Naive thymus-derived CD8-positive, alpha-beta T cell (primary cell): ENCODE results near the gene IRX4. TPM values are rescaled to one million over a fixed set of nuclear protein-coding genes. Genes with fewer than 3 reads are reported as not detected.

Source experiments
- ATAC-seq, 2 donors: fragments of 150-1000 bp; cut with Tn5 transposase in 1 of 2; sonication (Bioruptor Pico), chemical (Tn5 transposase) in 1 of 2; 1 replicate in 1 of 2; 2 replicates in 1 of 2; pipeline ENCODE4 v1.10.0; 2021; ENCODE audit warnings: mild to moderate bottlenecking in 2 of 2, moderate library complexity in 2 of 2
- POLR2A ChIA-PET: fragments of 350-600 bp; sonication (Branson Sonifier 250); formaldehyde crosslinking; loops from one replicate; lab custom pipeline; 2021; ENCODE audit warnings: antibody characterized with exemption; lab: Charles Lee
- DNase-seq, 10 donors: peaks; one replicate each; pipeline versions ENCODE4 v3.0.0 to v3.0.0-alpha.2; 2020 to 2022
- H3K27ac Mint-ChIP-seq, 10 donors: one replicate each; pipeline ENCODE4 v1.8.0; 2020 to 2022; ENCODE audit warnings: mild to moderate bottlenecking in 10 of 10, mixed read lengths in 10 of 10, moderate library complexity in 4 of 10, inconsistent platforms in 1 of 10
- H3K27me3 Mint-ChIP-seq, 5 donors: one replicate each; pipeline ENCODE4 v1.8.0; 2021 to 2022; ENCODE audit warnings: mixed read lengths in 5 of 5
- H3K36me3 Mint-ChIP-seq, 3 donors: one replicate each; pipeline ENCODE4 v1.8.0; 2020 to 2022; ENCODE audit warnings: mixed read lengths in 3 of 3, mild to moderate bottlenecking in 2 of 3, inconsistent platforms in 1 of 3
- H3K4me1 Mint-ChIP-seq, 4 donors: one replicate each; pipeline ENCODE4 v1.8.0; 2021 to 2022; ENCODE audit warnings: mixed read lengths in 4 of 4
- H3K4me3 Mint-ChIP-seq, 10 donors: one replicate each; pipeline ENCODE4 v1.8.0; 2020 to 2022; ENCODE audit warnings: mild to moderate bottlenecking in 10 of 10, mixed read lengths in 10 of 10, moderate library complexity in 6 of 10, inconsistent platforms in 1 of 10
- H3K9me3 Mint-ChIP-seq, 9 donors: one replicate each; pipeline ENCODE4 v1.8.0; 2020 to 2022; ENCODE audit warnings: mixed read lengths in 9 of 9, mild to moderate bottlenecking in 3 of 9, inconsistent platforms in 1 of 9, moderate library complexity in 1 of 9
- polyA plus RNA-seq, 3 donors: library from polyadenylated mRNA; unstranded; fragments of 300-500 nt; fragmentation: Illumina TruSeq; gene quantifications; one replicate each; pipeline ENCODE4 v1.2.3, GENCODE V29; 2021
- total RNA-seq, 8 experiments: library from RNA in 2 of 8; stranded (reverse) in 2 of 8; gene quantifications; one replicate each; pipeline ENCODE4 v1.2.3 and lab custom pipeline; 2021 to 2026

The IRX4 gene
- total and polyA plus RNA-seq, 5 experiments from 2014 or later: not detected

GRCh38 chr5:1856596-1857255 is 26.0 kb downstream of the IRX4 start:
- DNase-seq (no peak), ATAC-seq (no peak)
- Mint-ChIP-seq H3K9me3 (no peaks in the 10 kb centered on the region), H3K4me3 (peak overlapping the region in 1 of 10 donors; percentile 71), H3K4me1 (peaks cover 0 to 4% (median 0%) of the 10 kb centered on the region in 4 donors), H3K27me3 (peaks cover 13 to 48% (median 30%) of the 10 kb centered on the region in 5 donors), H3K36me3 (no peaks in the 10 kb centered on the region), H3K27ac (no peak overlapping the region)
- POLR2A ChIA-PET: no interaction called here

DNA sequence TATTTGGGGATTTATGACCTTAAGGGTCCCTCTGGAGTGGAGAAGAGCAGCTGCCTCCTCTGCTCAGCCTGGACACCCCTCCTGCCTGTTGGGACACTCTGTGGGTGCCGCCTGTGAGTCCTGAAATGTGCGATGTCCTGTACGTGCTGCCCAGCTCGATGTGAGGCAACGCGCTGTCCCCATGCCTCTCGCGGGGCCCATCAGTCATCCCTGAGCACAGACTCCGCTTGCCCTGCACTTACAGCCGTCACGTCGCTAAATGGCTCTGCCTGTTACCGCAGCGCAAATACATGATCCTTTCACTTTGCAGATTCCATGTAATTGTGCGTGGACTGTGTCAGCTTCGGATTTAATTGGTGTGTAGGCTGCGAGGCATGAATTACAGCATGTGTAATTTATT is 27.1 kb downstream of the IRX4 start:
- Mint-ChIP-seq H3K36me3 (no peaks in the 10 kb centered on the region), H3K4me3 (no peak overlapping the region), H3K9me3 (no peaks in the 10 kb centered on the region), H3K27ac (peak overlapping the region in 1 of 10 donors; percentile 56), H3K27me3 (peaks cover 15 to 55% (median 31%) of the 10 kb centered on the region in 5 donors), H3K4me1 (peaks cover 0 to 4% (median 0%) of the 10 kb centered on the region in 4 donors)
- POLR2A ChIA-PET: no interaction called here
- DNase-seq: no peak
- ATAC-seq: no peak

- no peak for ATAC-seq
Measured at GRCh38 chr5:1855075-1855474, 27.6 kb downstream of the IRX4 start.

GRCh38 chr5:1853531-1853930 is 29.2 kb downstream of the IRX4 start:
- no peak for DNase-seq
- POLR2A ChIA-PET: no interaction called here
- peaks cover 0 to 4% (median 0%) of the 10 kb centered on the region in 4 donors for H3K4me1 Mint-ChIP-seq
- H3K36me3 Mint-ChIP-seq: no peaks in the 10 kb centered on the region
- peaks cover 16 to 66% (median 35%) of the 10 kb centered on the region in 5 donors for H3K27me3 Mint-ChIP-seq
- H3K27ac Mint-ChIP-seq: no peak overlapping the region
- no peak overlapping the region for H3K4me3 Mint-ChIP-seq
- no peaks in the 10 kb centered on the region for H3K9me3 Mint-ChIP-seq
- ATAC-seq: no peak

More at GRCh38 chr5:1855075-1855474, 27.6 kb downstream of the IRX4 start:
- Mint-ChIP-seq H3K27me3 (peaks cover 16 to 56% (median 31%) of the 10 kb centered on the region in 5 donors), H3K36me3 (no peaks in the 10 kb centered on the region), H3K27ac (peak overlapping the region in 1 of 10 donors; percentile 56), H3K4me1 (peaks cover 0 to 4% (median 0%) of the 10 kb centered on the region in 4 donors), H3K4me3 (no peak overlapping the region), H3K9me3 (no peaks in the 10 kb centered on the region)
- POLR2A ChIA-PET: no interaction called here
- no peak for DNase-seq

GRCh38 chr5:1852324-1852947 is 30.3 kb downstream of the IRX4 start:
- H3K4me1 Mint-ChIP-seq: peaks cover 0 to 3% (median under 1%) of the 10 kb centered on the region in 4 donors
- no peak overlapping the region for H3K4me3 Mint-ChIP-seq
- DNase-seq: no peak
- H3K36me3 Mint-ChIP-seq: no peaks in the 10 kb centered on the region
- POLR2A ChIA-PET: no interaction called here
- H3K9me3 Mint-ChIP-seq: no peaks in the 10 kb centered on the region
- no peak for ATAC-seq
- H3K27ac Mint-ChIP-seq: no peak overlapping the region
- peaks cover 22 to 73% (median 42%) of the 10 kb centered on the region in 5 donors for H3K27me3 Mint-ChIP-seq

DNA sequence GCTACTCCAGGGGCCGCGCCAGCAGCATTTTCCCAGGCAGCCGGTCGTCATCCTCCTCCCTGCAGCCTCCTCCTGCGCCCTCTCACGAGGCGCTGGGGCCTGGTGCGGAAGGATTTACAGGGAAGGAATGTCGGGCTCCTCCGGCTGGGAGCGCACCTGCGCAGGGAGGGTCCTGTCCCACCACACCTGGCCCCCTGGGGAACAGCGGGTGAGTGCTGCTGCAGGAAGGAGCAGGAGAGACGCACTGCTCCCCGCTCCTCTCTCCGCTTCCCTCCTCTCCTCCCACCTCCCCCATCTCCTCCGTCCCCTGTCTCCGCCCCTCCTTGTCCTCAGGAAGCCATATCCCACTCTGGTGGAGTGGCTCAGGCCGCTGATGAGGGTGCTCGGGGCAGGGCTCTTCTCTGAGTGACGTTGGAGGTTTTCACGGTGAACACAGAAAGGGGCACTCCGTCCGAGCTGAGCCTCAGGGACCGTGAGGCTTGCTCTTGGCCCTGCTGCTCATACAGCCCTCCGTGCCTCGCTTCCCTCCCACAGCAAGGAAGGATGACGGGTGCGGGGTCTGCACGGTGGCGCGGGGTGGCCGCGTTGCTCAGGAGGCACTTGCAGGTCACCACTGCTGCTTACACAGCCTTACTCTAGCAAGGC is 31.3 kb downstream of the IRX4 start:
- H3K4me3 Mint-ChIP-seq: no peak overlapping the region
- no peaks in the 10 kb centered on the region for H3K36me3 Mint-ChIP-seq
- no peak for DNase-seq
- no peaks in the 10 kb centered on the region for H3K9me3 Mint-ChIP-seq
- ATAC-seq: no peak
- peaks cover 23 to 72% (median 46%) of the 10 kb centered on the region in 5 donors for H3K27me3 Mint-ChIP-seq
- peaks cover 0 to 2% (median under 1%) of the 10 kb centered on the region in 4 donors for H3K4me1 Mint-ChIP-seq
- no peak overlapping the region for H3K27ac Mint-ChIP-seq
- POLR2A ChIA-PET: no interaction called here

GRCh38 chr5:1850324-1851154 is 32.2 kb downstream of the IRX4 start:
- Mint-ChIP-seq H3K27me3 (peaks cover 20 to 64% (median 39%) of the 10 kb centered on the region in 5 donors), H3K4me3 (no peak overlapping the region), H3K9me3 (no peaks in the 10 kb centered on the region), H3K27ac (peak overlapping the region in 1 of 10 donors; percentile 25), H3K4me1 (peaks cover 0 to 2% (median 0%) of the 10 kb centered on the region in 4 donors), H3K36me3 (no peaks in the 10 kb centered on the region)
- DNase-seq (no peak), ATAC-seq (no peak)
- POLR2A ChIA-PET: no interaction called here

DNA sequence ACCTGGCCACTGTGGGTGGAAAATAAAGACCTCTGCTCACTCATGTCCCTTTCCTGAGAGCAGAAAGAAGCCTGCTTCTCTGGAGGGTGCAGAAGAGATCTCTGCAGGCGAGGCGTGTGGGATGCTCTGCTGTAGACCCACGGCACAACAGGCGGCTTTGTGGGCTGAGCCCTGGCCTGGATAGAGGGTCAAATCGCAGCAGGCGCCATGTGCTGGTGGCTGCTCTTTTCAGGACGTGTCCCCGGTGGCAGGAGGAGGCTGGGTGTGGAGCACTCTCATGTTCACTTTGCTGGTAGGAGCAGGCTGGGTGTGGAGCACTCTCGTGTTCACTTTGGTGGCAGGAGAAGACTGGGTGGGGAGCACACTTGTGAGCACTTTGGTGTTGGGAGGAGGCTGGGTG is 35.1 kb downstream of the IRX4 start:
- H3K27me3 Mint-ChIP-seq: peaks cover 13 to 46% (median 20%) of the 10 kb centered on the region in 5 donors
- ATAC-seq: no peak
- peaks cover 0 to 2% (median 0%) of the 10 kb centered on the region in 4 donors for H3K4me1 Mint-ChIP-seq
- no peak for DNase-seq
- no peaks in the 10 kb centered on the region for H3K9me3 Mint-ChIP-seq
- no peak overlapping the region for H3K27ac Mint-ChIP-seq
- no peak overlapping the region for H3K4me3 Mint-ChIP-seq
- POLR2A ChIA-PET: no interaction called here
- no peaks in the 10 kb centered on the region for H3K36me3 Mint-ChIP-seq

DNA sequence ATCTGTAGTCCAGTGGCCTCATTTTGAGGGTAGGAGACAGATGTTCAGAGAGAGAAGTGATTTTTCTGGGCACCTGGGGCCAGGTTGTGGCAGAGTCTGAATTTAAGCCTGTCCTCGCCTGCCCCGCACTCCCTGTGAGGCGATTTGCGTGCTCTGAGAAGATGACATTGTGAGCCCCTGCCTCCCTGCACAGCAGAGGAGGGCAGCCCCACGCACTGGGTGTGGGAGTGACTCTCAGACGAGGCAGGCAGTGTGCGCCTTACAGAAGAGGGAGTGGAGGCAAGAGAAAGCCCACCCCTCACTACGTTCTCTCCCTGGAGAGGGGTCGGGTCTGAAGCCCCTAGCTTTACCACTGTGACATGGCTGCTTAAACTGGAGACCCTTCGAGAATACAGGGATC is 35.7 kb downstream of the IRX4 start:
- POLR2A ChIA-PET: no interaction called here
- H3K9me3 Mint-ChIP-seq: no peaks in the 10 kb centered on the region
- DNase-seq: no peak
- H3K36me3 Mint-ChIP-seq: no peaks in the 10 kb centered on the region
- ATAC-seq: no peak
- H3K27ac Mint-ChIP-seq: no peak overlapping the region
- H3K4me3 Mint-ChIP-seq: no peak overlapping the region
- H3K4me1 Mint-ChIP-seq: peaks cover 0 to 2% (median 0%) of the 10 kb centered on the region in 4 donors
- H3K27me3 Mint-ChIP-seq: peaks cover 14 to 50% (median 23%) of the 10 kb centered on the region in 5 donors

- Mint-ChIP-seq H3K4me3 (no peak overlapping the region), H3K27me3 (peaks cover 17 to 50% (median 19%) of the 10 kb centered on the region in 5 donors), H3K27ac (no peak overlapping the region), H3K4me1 (peaks cover 0 to 2% (median 0%) of the 10 kb centered on the region in 4 donors), H3K9me3 (no peaks in the 10 kb centered on the region), H3K36me3 (no peaks in the 10 kb centered on the region)
- ATAC-seq (no peak), DNase-seq (no peak)
- POLR2A ChIA-PET: no interaction called here
Measured at GRCh38 chr5:1846583-1846982, 36.1 kb downstream of the IRX4 start.

DNA sequence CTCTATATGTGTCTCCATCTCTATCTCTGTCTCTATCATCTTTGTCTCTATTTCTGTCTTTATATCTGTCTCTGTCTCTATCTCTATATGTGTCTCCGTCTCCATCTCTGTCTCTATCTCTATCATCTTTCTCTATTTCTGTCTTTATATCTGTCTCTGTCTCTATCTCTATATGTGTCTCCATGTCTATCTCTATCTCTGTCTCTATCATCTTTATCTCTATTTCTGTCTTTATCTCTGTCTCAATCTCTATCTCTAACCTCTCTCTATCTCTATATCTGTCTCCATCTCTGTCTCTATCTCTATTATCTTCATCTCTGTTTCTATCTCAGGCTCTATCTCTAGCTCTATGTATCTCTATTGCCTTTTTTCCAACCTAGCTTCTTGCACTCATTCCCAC is 37.0 kb downstream of the IRX4 start:
- POLR2A ChIA-PET: no interaction called here

GRCh38 chr5:1844708-1845436 is 37.9 kb downstream of the IRX4 start:
- ATAC-seq (no peak), DNase-seq (no peak)
- Mint-ChIP-seq H3K36me3 (no peaks in the 10 kb centered on the region), H3K27ac (no peak overlapping the region), H3K27me3 (peaks cover 16 to 48% (median 23%) of the 10 kb centered on the region in 5 donors), H3K4me1 (peaks cover 0 to 2% (median 0%) of the 10 kb centered on the region in 4 donors), H3K9me3 (no peaks in the 10 kb centered on the region), H3K4me3 (no peak overlapping the region)
- POLR2A ChIA-PET: no interaction called here

More for the DNA sequence above, 37.0 kb downstream of the IRX4 start:
- H3K27me3 Mint-ChIP-seq: peaks cover 10 to 51% (median 19%) of the 10 kb centered on the region in 5 donors
- no peak for ATAC-seq
- no peak overlapping the region for H3K27ac Mint-ChIP-seq
- peaks cover 0 to 2% (median 0%) of the 10 kb centered on the region in 4 donors for H3K4me1 Mint-ChIP-seq
- DNase-seq: no peak
- H3K9me3 Mint-ChIP-seq: no peaks in the 10 kb centered on the region
- H3K4me3 Mint-ChIP-seq: no peak overlapping the region
- H3K36me3 Mint-ChIP-seq: no peaks in the 10 kb centered on the region
